GM19397 (cell line): ENCODE measurements around the gene CCDC149.

Experiments
- ATAC-seq: cut with Tn5 transposase; IDR thresholded peaks from one replicate; pipeline ENCODE4 v1.9.1; 2021; ENCODE audit warnings: mild to moderate bottlenecking, moderate library complexity; ENCODE audit not compliant: unreplicated experiment

Gene CCDC149

GRCh38 chr4:24805566-24805965 lies 107.3 kb downstream of the CCDC149 start:
- no peak for ATAC-seq

DNA sequence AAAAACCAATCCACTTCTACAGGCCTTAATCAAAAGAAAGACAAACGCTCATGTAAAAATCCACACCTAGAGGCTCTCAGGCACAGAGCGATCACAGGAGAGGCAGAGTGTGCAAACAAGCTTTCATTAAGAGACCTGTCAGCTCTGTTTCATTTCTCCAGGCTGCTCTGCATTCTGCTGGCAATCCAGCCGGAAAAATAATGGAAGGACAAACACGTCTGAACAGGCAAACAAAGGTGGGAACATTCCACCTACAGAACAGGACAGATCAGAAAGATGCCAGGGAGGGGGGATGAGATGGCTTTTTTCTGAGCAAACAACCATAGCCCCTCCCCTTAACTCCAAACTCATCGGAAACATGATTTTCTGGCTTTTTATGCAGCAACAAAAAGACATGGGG lies 107.8 kb downstream of the CCDC149 start:
- ATAC-seq: no peak

DNA sequence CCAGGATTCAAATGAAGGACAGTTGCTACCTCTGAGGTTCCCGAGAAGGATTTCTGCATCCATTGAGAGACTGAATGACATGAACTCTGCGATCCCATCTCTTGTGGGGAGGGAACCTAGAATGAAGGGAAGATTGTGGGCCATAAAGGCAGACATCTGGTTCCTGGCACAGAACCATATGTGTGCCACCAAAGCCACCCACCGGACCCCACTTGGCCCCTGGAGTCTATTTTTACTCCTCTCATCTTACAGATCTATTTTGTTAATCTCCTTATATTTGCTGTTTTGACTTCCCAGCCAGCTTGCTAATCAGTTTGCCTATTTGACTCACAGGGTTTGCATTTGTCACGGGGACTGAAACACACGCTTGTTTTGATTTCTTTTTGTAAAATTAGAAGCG lies 110.2 kb downstream of the CCDC149 start:
- ATAC-seq: no peak

DNA sequence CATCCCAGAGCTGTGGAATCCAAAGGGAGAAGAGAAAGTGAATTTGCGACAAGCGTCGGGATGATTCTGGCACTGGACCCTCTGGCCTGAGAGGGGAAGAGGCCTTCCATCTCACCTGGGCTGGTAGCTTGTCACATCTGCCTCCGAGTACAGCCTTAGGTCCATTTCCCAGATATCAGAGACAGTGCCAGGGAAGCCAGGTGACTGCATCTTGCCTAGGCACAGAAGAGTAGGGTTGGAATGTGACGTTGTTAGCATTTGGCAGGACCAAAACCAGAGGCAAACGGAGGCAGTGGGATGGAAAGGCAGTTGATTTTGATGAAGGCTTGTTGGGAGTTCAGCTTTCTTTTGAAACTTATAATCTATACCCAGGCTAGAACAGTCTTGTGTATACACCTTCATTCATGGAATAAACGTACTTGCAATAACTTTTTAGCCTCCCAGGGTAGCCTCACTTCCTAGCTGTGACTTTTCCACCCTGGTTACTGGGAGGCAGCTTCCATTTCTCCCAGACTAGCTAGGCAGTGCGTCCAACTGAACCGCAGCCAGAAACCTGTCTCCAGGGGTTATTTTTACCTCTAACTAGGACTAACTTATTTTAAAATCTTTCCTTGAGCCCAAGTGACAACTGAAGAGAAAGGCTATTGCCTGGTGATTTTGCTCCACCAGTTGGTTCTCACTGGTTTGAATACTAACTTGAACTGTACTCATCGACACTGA lies 111.5 kb downstream of the CCDC149 start:
- ATAC-seq: no peak

DNA sequence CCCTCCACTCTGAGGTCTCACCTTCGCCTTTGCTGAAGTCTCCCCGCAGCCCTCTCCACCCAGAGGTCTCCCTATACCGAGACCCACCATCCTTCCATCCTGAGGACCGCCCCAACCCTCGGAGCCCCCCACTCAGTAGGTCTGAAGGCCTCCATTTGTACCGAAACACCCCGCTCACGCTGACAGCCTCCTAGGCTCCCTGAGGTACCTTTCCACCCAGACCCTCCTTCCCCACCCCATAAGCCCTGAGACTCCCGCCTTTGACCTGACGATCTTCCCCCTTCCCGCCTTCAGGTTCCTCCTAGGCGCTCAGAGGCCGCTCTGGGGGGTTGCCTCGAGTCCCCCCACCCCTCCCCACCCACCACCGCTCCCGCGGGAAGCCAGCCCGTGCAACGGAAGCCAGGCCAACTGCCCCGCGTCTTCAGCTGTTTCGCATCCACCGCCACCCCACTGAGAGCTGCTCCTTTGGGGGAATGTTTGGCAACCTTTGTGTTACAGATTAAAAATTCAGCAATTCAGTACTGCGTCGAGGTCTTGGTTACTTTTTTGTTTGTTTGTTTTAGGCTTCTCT lies 112.4 kb downstream of the CCDC149 start:
- ATAC-seq: no peak

DNA sequence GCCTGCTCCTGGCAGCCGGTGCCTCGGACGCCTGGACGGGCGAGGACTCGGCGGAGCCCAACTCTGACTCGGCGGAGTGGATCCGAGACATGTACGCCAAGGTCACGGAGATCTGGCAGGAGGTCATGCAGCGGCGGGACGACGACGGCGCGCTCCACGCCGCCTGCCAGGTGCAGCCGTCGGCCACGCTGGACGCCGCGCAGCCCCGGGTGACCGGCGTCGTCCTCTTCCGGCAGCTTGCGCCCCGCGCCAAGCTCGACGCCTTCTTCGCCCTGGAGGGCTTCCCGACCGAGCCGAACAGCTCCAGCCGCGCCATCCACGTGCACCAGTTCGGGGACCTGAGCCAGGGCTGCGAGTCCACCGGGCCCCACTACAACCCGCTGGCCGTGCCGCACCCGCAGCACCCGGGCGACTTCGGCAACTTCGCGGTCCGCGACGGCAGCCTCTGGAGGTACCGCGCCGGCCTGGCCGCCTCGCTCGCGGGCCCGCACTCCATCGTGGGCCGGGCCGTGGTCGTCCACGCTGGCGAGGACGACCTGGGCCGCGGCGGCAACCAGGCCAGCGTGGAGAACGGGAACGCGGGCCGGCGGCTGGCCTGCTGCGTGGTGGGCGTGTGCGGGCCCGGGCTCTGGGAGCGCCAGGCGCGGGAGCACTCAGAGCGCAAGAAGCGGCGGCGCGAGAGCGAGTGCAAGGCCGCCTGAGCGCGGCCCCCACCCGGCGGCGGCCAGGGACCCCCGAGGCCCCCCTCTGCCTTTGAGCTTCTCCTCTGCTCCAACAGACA lies 113.1 kb downstream of the CCDC149 start:
- ATAC-seq: no peak

GRCh38 chr4:24799196-24799543 lies 113.7 kb downstream of the CCDC149 start:
- ATAC-seq: no peak

GRCh38 chr4:24798036-24798610 lies 114.7 kb downstream of the CCDC149 start:
- no peak for ATAC-seq

DNA sequence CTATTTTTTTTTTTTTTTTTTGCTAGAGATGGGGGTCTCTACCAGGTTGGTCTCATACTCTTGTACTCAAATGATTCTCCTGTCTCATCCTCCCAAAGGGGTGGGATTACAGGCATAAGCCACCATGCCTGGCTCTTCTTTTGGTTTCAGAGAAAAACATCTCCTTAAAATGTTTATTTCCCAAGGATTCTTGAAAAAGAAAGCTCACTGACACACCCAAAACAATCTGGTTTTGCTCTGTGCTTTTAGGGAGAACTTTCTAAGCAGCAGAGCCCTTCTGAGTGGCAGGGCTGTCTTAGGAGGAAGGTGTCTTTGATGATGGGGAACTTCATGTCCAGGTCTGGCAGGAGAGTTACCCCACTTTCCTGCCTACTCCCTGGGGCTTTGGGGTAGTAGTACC lies 116.2 kb downstream of the CCDC149 start:
- ATAC-seq: no peak

DNA sequence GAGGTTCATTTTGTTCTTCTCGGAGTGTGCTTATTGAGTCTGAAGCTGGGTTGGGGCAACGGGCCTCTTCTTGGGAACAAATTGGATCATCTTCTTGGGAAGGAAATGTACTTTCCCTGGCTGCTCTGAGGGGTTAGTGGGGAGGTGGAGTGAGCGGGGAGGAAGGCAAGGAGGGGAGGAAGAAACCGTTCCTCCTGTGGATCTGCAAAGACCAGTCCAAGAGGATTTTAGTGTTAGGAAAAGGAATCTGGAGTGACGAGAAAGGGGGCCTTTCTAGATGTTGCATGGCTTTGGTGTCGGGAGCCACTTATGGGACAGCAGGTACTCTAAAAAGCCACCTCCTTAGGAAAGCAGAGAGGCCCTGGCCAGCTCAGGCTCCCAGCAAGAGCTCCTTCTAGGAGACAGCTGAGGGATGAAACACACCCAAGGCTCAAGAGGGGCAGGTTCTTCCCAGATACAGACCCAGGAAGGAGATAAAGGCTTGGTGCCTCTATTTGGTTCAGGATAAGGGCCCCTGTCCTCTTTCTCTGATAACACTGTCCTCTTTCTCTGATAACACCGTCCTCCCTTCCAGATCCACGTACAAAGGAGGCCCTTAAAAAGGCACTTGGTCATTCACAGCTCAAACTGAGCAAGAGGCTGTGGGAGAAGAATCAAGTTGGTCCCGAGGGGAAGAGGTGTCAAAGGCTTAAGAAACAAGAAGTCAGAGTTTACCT lies 117.0 kb downstream of the CCDC149 start:
- no peak for ATAC-seq

GRCh38 chr4:24794916-24795665 lies 117.8 kb downstream of the CCDC149 start, which contains the start of gene SOD3:
Gene SOD3, plus strand, starts transcription at chr4:24795573. Its CDS starts 3,949 bp downstream, at chr4:24799522.
- ATAC-seq: no peak

GRCh38 chr4:24794480-24794879 lies 118.4 kb downstream of the CCDC149 start:
- ATAC-seq: no peak

DNA sequence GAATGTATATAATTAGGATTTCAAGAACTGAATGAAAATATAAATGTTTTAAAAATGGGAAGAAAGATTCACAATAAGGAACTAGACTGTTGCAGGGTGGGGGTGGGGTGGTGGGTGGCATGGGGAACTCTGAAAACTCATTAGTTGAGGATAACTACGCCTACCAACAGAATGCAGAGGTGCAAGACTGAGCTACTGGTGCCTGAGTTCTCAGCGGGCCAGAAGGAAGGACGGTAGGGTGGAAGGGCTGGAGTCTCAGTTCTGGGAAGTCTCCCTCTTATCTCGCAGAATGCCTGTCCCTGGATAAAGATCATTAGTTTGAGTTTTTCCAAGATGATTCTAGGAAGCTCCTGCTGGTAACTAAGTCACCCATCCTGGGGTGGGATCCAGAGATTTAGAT lies 118.8 kb downstream of the CCDC149 start:
- no peak for ATAC-seq

DNA sequence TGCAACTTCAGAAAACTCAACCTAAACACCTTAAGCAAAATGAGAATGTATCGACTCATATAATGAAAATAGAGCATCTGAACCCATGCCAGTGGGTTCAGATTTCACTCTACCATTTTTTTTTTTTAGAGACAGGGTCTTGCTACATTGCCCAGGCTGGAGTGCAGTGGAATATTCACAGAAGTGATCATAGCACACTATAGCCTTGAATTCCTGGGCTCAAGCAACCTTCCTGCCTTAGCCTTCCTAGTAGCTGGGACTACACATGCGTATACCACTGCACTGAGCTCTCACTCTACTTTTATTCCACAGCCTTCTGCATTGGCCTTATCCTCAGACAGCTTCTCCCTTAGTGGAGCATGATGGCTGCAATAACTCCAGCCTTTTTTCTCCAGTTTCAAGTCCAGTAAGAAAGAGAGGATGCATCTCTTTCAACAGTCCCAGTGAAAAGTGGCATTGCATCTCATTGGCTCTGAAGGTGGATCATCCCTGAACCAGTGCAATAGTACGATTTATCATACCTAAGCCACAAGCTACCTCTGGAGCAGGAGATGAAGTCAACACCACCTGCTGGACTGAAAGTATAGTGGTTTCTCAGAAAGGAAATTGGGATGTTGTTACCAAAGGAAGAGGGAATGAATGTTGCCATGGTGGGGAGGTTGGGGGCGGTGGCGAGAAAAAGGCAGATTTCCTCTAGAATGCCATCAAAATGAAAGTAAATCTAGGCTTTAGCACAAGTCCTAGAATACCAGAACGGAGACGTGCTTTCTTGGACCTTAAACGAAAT lies 119.4 kb downstream of the CCDC149 start:
- ATAC-seq: no peak

DNA sequence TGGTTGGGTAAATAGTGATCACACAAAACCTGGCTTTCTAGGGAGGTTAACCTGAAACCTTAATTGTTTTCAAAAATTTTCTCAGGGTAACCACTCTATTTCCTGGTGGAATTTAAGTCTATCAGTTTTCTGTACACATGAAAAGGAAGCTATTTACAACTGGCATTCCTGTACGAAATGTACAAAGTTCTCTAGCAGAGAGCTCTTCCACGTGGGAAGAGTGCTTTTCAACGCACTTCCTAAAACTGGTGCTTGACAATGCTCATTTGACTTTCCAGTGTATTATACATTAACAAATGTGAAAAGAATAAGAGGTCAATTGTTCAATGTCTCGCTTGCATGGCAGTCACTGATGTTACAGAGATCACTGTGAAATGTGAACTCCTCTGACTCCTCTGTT lies 120.3 kb downstream of the CCDC149 start:
- ATAC-seq: no peak

GRCh38 chr4:24791043-24791442 lies 121.8 kb downstream of the CCDC149 start:
- ATAC-seq: no peak

DNA sequence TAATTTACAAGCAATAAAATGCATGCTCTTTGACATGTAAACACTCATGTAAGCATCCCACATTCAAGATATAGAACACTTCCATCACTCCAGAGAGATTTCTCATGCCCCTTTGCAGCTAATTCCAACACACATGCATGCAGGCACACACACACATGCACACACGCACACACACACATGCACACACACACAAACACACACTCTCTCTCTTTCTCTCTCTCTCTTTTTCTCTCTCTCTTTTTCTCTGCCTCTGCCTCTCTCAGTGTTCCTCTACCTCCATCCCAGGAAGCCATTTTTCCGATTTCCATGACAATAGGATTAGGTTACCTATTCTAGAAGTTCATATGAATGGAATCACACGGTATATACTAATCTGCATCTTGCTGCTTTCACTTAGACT lies 129.3 kb downstream of the CCDC149 start:
- no peak for ATAC-seq

GRCh38 chr4:24781999-24782745 lies 130.7 kb downstream of the CCDC149 start:
- no peak for ATAC-seq

GRCh38 chr4:24780936-24781495 lies 131.8 kb downstream of the CCDC149 start:
- no peak for ATAC-seq
